GM18498 (cell line): ENCODE results near the gene PANK3.

Experiments used
- ATAC-seq: cut with Tn5 transposase; IDR thresholded peaks from one replicate; pipeline ENCODE4 v1.9.1; 2021; ENCODE audit warnings: mild to moderate bottlenecking, moderate library complexity; ENCODE audit not compliant: unreplicated experiment

Gene PANK3

GRCh38 chr5:168578538-168579487, at the start of gene PANK3:
TSS of gene PANK3 (minus strand) at chr5:168579368. CDS start at chr5:168579283, 85 bp downstream.
- ATAC-seq, result peak; percentile 74

- no peak for ATAC-seq
These were observed 45.7 kb upstream of the PANK3 start for GRCh38 chr5:168624850-168625364.

- no peak for ATAC-seq
These were observed 41.6 kb upstream of the PANK3 start for GRCh38 chr5:168620807-168621206.

GRCh38 chr5:168614661-168615060, 35.5 kb upstream of the PANK3 start:
- no peak for ATAC-seq

- ATAC-seq, result no peak
These were observed 34.8 kb upstream of the PANK3 start for GRCh38 chr5:168613996-168614395.

- no peak for ATAC-seq
These were observed 34.2 kb upstream of the PANK3 start for GRCh38 chr5:168613396-168613795.

DNA sequence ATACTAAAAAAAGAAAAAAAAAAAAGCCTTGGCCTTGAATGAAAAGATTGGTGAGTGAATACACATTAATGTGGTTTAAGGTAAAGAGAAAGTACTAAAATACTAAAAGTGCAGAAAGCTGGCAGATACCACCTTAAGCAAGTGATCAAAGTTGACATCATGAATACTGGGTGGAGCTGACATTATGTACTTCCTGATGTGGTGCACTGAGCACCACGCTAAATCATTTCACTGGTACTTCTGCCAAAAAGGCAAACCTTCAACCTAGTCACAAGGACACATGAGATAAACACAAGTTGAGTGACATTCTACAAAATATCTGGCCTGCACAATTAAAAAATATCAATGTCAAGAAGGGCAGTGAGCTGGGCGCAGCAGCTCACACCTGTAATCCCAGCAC, 33.8 kb upstream of the PANK3 start:
- no peak for ATAC-seq

DNA sequence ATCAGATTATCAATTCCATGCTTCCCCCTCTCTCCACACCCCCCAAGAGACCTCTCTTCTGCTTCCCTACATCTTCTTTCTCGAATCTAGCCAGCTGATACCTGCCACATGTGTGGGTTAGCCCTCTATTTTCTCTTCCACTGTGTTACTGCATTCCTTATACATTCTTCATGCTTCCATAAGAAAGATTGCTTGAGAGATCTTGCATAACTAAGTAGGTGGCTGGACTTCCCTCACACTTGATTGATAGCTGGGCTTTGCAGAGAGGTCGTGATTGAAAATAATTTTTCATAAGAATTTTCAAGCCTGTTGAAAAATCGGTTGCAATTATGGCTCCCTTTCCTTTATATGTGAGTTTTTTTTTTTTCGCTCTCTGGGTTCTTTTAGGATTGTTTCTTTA, 33.0 kb upstream of the PANK3 start:
- ATAC-seq, result no peak

DNA sequence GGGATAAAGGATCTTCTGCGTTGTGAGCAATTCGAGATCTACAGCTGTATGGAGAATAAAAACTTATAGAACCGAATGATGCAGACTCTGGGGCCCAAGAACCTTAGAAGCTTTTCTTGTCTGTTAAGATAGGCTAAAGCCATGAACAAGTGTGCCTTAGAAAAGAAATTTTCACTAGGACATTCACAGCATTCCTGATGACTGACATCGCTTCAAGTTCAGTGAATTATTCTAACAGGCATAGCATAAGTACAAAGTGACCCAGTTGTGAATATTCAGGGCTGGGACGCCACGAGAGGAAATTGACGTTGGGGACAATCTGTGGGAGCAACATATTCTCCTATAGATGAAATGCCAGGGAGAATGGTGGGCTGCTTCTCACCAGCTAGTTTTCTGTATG, 32.0 kb upstream of the PANK3 start:
- ATAC-seq, result no peak

GRCh38 chr5:168609806-168610482, 30.8 kb upstream of the PANK3 start:
- no peak for ATAC-seq

DNA sequence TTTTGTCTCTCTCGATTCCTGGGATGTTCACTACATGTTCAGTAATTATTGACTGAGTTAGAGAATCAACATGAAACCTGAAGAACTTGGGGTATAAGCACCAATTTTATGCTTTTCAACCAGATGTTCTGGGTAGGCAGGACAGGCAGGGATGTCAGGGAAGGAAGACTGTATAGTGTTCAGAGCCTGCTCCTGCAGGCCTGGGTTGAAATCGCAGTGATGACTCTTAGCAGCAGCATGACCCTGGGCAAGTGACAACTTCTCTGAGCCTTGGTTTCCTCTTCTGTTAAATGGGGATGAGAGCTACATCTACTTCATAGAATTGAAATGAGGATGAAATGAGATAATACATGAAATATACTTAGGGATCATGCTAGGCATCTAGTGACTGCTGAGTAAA, 29.7 kb upstream of the PANK3 start:
- ATAC-seq, result no peak

GRCh38 chr5:168608386-168608785, 29.2 kb upstream of the PANK3 start:
- ATAC-seq, result no peak

- ATAC-seq, result peak; percentile 68
These were observed 28.8 kb upstream of the PANK3 start for GRCh38 chr5:168607946-168608345.

GRCh38 chr5:168606562-168606961, 27.4 kb upstream of the PANK3 start:
- no peak for ATAC-seq

GRCh38 chr5:168604436-168604835, 25.3 kb upstream of the PANK3 start:
- no peak for ATAC-seq

GRCh38 chr5:168603746-168604145, 24.6 kb upstream of the PANK3 start:
- no peak for ATAC-seq

DNA sequence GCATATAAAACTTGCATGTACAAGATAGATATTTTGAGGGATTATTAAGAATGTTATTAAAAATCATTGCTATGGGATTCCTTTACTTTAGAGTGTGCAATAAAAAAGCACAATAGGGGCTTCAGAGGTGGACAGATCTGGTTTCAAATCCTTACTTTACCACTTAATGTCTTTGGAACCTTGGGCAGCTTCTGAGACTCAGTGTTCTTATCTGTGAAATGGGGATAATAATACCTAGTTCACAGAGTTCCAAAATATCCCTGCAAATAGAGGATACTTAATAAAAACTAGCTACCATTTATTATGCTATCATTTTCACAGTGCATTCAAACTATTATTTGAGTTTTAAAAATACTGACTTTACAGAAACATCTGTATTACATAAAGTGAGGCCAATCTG, 23.3 kb upstream of the PANK3 start:
- ATAC-seq, result no peak

DNA sequence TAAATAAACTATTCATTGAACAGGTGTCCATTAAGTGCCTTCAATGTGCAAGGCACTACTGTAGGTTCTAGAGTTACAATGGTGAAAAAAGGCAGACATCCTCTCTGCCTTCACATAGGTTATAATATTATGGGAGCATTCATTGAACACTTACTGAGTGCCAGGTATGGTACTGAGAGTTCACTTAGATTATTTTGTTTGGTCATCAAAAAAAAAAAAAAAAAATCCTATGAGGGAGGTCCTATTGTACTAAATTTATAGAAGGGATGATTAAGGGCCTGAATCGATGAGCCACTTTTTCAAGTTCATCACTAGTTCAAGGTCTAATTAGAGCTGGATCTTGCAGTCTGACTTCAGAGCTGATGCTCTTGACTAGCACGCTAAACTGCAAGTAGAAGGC, 22.8 kb upstream of the PANK3 start:
- ATAC-seq, result no peak

DNA sequence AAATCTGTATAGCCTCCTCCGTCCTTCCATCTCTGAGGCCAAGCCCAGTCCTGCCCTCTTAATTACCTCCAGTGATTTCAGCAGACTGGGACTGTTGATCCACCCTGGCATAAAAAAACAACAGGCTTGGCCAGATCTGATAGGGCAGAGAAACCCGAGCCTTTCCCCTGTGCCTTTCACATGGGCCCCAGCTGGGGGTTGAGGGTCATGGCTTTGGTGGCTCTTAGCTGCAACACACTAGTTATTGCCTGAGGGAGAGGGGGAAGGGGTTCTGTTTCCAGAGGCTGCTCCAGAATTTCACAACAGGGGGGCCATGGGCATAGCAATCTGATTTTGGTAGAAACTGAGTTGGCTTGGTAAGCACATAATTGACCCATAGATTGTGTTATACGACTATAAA, 21.2 kb upstream of the PANK3 start:
- ATAC-seq, result no peak

- ATAC-seq, result no peak
These were observed 20.7 kb upstream of the PANK3 start for GRCh38 chr5:168599826-168600225.

DNA sequence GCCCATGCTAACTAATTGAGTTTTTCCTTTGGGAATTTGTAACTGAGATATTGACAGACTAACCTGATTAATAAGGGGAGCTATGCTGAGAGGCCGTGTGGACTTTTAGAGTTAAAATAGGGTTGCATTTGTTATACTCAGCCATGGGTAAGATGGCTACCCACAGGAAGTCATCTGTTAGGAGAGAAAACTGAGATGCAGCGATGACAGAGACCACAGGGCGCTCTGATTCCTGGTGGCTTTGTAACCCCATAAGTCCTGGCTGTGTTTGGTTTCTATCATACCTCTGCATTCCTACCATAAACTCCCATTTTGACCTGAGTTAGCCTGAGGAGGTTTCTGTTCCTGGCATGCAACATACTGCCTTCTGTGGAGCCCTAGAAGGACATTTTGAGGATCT, 19.5 kb upstream of the PANK3 start:
- ATAC-seq, result no peak

DNA sequence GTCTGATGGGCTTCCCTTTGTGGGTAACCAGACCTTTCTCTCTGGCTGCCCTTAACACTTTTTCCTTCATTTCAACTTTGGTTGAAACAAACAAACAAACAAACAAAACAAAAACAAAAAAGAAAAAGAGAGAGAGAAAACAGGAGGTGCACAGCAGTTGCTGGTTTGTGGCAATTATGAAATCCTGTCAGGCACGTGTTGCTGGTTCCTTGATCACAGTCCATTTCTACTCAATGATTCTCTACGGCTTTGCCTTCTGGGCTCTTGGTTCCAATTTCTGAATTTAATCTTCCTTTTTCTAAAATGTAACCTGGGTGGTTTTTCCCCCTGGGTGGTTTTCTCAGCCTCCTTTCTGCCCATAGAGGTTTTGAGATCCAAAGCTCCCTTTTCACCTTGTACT, 17.8 kb upstream of the PANK3 start:
- ATAC-seq, result no peak
